Glomerular visceral epithelial cell (primary cell): ENCODE data around the gene RPE65.
"Not testable (repeated sequence)": the region's sequence is repeated elsewhere in the genome, so short reads cannot be mapped to it uniquely, and the experiment has no call there.

Experiments
- DNase-seq: peaks from one replicate; pipeline ENCODE4 v3.0.0-alpha.2; 2016; ENCODE audit errors: extremely low spot score

Gene RPE65

DNA sequence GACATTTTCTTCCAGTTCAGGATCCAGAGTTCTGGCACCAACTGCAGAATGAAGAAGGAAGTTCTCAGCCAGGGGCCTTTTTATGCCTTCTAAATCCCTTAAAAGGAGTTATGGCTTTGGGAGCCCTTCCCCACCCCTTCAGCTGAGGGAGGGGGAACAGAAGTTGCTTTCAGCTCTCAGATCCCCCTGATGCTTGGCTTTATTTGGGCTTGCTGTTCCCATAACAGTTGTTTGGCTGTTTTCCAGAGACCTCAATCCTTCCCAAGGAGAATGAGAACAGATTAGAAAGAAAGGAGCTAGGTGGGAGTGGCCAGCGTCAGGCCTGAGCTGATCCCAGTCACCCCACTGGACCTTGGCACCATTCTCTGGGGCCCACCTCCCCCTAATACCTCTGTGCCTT, at the start of gene RPE65:
Gene RPE65 (minus strand): TSS at position 54 of the 400 bp plus-strand sequence. CDS start 49 bp downstream, at position 5.
- peak; percentile 13 for DNase-seq

DNA sequence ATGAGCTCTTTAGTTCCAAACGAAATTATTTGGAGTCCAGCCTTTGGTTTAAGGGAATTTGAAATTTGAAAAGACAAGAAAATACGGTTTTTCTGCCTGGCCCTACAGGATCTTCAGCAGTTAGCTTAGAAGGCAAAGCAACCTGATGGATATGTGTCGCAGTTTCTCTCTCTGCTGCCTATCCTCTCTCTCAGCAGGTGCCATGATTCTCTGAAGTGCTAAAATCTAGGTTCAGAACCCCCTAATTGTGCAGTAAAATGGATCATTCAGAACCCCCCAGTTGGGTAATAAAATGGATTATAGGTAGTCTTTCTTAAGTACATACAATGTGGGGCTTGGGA, 47.6 kb upstream of the RPE65 start:
- DNase-seq = no peak

- DNase-seq = peak; percentile 95
These were observed 47.1 kb upstream of the RPE65 start, which contains the start of gene DEPDC1 for GRCh38 chr1:68496680-68497357. Gene DEPDC1, minus strand, starts transcription at chr1:68497082. Its CDS starts 83 bp downstream, at chr1:68496999.

- DNase-seq = peak; percentile 11
These were observed 46.4 kb upstream of the RPE65 start for GRCh38 chr1:68495968-68496679.

GRCh38 chr1:68495532-68495931, 45.8 kb upstream of the RPE65 start:
- no peak for DNase-seq

DNA sequence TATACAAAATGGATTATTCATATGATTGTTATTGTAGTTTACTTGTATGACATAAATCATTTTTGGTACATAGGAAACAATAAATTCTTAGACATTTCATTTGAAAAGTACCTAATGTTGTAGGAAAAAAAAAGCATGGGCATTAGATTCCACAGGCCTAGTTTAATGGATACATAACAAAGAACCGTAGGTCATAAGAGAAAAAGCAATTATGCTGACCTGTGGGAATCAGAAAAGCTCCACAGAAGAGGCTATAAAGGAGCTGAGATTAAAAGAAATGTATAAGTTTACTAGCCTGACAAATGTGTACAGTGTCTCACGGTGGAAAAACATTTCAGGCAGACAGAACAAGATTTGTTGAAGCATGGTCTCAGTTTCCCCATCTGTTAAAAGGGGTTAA, 43.4 kb upstream of the RPE65 start:
- DNase-seq = no peak

GRCh38 chr1:68492255-68492654, 42.5 kb upstream of the RPE65 start:
- not testable (repeated sequence) for DNase-seq

GRCh38 chr1:68490046-68490651, 40.4 kb upstream of the RPE65 start:
- DNase-seq = no peak

DNA sequence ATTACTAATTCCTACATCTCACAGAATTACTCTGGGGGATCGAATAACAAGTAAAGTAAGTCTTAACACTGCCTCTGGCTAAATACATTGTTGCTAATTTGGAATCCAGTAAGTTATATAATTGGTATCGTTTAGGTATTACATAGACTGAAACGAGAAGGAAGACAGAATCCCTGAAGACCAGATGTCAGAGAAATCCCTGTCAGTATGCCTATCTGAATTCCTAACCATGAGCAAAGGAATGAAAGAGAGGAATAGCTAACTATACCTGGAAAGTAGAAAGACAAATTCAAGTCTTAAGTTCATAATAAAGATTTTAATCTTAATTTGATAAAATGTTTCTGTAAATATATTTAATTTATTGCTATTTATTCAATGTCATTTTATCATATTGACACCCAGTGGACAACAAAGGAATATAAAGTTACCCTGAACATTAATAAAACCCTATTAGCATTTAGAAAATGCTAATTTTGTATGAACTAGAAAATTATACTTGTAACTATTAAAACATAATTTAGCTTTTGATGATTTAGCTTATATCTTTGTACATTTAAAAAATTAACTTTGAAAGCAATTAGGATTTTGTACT, 35.8 kb upstream of the RPE65 start:
- no peak for DNase-seq

DNA sequence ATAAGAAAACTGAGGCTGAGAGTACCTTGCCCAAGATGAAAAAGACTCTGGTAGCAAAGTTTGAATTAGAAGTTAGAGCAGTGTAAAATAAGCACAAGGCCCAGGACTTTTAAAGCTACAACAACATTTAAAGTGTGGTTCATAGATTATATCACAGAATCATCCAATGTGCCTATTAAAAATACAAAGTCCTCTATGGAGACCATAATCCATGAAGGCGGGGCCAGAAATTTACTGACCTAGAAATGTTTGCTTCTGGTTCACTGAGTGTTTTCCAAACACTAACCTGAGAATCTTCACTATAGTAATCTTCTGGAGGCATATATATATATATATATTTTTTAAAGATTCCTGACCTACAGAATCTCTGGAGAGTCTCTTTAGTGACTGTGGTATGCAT, 34.9 kb upstream of the RPE65 start:
- no peak for DNase-seq

DNA sequence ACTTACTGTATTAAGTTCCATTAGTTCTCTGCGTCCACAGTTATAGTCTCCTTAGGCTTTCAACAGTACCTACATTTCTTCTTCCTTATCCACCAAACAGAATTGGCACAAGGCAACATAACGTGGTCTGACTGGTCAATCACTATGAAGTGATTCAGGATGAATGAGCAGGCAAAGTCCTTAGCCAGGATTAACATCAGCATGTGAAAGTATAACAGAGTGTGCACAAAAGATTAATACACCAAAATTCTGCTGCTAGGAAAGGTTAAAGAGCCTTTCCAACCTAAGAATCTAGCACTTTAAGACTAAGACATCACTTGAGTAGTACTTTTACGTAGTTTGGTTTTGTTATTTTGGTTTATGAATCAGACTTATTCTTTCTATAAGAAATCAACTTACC, 31.3 kb upstream of the RPE65 start:
- no peak for DNase-seq

- DNase-seq = peak; percentile 67
These were observed 29.7 kb upstream of the RPE65 start for GRCh38 chr1:68479501-68479900.

DNA sequence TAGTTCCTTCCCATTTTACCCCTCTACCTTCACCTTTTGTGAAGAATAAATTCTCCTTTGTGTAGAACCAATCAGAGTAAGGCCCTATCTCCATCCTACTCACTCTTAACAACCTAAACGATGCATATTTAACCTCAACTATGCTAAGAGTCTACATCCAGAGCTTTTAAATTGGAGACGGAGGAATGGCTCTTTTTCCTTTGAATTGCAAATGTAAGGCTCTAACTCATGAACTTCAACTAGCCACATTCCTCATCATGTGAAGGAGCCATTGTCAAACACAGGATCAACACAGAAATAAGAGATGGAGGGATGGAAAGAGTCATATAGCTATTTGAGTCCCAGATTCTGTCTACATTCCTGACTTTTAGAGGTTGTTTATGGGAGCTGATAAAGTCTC, 28.9 kb upstream of the RPE65 start:
- no peak for DNase-seq

DNA sequence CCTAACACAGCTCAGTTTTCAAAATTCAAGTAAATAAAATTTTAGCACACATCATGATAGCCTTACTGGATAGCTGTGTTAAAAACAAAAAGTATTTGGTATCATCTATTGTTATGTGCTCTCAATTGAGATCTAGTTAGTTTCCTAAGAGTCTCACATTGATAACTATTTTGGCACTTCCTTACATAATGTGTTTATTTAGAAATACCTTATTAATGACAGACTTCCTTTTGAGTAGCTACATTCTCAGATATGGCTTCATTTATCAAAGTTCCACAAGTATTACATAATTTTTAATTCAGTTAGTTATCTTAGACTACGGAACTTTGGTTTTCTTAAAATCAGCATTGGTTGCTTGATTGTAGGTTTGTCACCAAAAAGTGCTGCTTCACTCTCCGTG, 26.9 kb upstream of the RPE65 start:
- DNase-seq = not testable (repeated sequence)

GRCh38 chr1:68473060-68473459, 23.3 kb upstream of the RPE65 start:
- DNase-seq = no peak

DNA sequence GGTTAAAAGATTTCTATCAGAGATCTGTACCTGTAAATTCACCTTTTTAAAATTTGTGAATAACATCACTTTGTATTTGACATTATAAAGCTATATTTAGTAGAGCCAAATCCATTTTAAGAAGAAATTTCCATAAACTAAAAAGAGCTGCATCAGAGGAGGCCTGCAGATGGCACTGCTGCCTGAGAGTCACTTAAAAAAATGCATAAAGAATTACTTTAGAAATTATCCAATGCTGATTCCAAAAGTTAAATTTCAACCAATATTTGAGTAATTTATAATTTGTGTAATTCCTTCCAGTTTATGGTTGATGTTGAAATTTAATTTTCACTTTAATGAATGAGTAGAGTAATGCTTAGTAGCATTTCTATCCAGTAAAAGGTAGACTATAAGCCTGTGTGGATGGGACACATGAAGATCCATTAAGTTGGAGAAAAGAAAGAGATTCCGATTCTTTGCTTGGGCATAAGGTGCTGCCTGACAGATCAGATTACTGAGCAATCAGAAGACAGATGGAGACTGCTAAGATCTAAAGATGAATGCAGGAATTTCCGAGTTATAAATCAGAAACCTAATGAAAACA, 20.7 kb upstream of the RPE65 start:
- peak; percentile 25 for DNase-seq

- no peak for DNase-seq
These were observed 15.1 kb upstream of the RPE65 start for GRCh38 chr1:68464891-68465290.

GRCh38 chr1:68460935-68461334, 11.2 kb upstream of the RPE65 start:
- no peak for DNase-seq

- no peak for DNase-seq
These were observed 10.0 kb upstream of the RPE65 start for GRCh38 chr1:68459796-68460195.

DNA sequence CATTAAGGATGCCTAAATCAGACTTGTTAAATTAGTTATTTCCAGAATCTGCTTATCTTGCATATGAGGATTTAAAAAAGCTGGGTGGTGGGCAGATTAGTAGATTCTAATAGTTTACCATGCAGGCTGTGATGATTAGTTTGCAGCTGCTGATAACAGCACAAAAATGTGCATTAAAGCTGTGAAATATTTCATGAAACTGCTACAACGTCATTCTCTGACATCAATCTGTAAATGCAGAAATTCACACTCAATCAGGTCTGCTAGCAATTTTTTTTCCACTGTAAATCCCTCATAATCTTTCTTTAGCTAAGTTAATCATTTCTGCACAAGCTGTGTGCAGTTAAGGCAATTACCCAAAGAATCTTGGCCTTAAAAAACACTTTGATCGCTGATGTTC, 9.3 kb upstream of the RPE65 start:
- no peak for DNase-seq

DNA sequence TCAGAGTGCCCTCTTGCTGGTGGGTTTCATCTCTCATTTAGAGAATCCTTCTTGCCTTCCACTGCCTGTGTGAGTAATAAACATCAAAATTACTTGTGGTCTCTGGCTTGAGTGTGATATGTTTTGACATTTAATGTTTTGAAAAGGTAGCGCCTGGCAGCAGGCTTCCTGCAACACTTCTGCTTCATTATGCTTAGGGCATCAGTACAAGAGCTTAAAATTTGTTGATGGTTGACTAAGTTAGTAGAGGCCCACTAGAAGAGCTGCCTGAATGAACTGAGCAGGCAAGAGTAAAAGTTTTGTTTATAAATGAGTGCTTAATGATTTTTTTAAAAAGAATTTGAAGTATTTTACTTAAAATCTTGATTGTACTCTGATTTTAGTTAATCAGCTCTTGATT, 6.4 kb upstream of the RPE65 start:
- DNase-seq = no peak

DNA sequence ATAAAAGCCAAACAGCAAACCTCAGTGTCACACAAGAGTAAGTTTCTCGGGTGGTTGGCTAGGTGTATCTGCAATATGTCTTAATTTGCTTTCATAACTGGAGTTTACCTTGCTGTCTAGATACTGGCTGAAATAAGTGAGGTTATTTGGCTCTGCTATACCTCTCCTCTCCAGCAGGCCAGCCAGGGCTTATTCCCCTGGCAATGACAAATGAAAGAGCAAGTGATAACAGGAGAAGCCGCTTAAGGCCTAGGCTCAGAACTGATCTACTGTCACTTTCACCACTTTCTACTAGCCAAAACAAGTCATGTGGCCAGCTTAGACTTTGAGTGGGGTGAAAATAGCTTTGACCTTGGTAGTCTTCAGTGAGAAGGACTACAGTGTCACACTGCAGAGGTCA, 4.8 kb upstream of the RPE65 start:
- no peak for DNase-seq
